PC-3 (cell line): ENCODE results near the gene SELENOT. TPM values are rescaled to one million over a fixed set of nuclear protein-coding genes. Genes with fewer than 3 reads are reported as not detected.
A peak's percentile ranks its signal among the peaks of the same experiment; 100 is the strongest.

Source experiments
- ATAC-seq: fragments of 200-7000 bp; cut with Tn5 transposase; 2 replicates; pipeline ENCODE4 v1.9.1; 2020; ENCODE audit warnings: mild to moderate bottlenecking, moderate library complexity
- BruUV-seq: library from RNA; stranded (reverse); fragments of 400-500 nt; replicated peaks from 2 replicates; lab custom pipeline; 2021; lab: Mats Ljungman, UMichigan
- CTCF ChIA-PET: fragments of 300-600 bp; sonication (Branson Sonifier 250); formaldehyde crosslinking; loops from one replicate; lab custom pipeline; 2022; ENCODE audit warnings: antibody characterized with exemption; lab: Charles Lee
- POLR2A ChIA-PET: fragments of 300-600 bp; sonication (Branson Sonifier 250); formaldehyde crosslinking; loops from one replicate; lab custom pipeline; 2022; ENCODE audit warnings: antibody characterized with exemption; ENCODE audit not compliant: unreplicated experiment; lab: Charles Lee
- DNase-seq: peaks from one replicate; pipeline ENCODE4 v3.0.0-alpha.2; 2015
- H2AFZ ChIP-seq: fragments of 300-600 bp; sonication (generic); 2 replicates; pipeline ENCODE4 v1.6.0; 2016; ENCODE audit warnings: antibody characterized with exemption, low read length
- H3F3A ChIP-seq: fragments of 300-600 bp; sonication (generic); one replicate; pipeline ENCODE4 v1.6.0; 2017; ENCODE audit warnings: antibody characterized with exemption, low read length, control low read depth, mild to moderate bottlenecking; ENCODE audit not compliant: unreplicated experiment
- H3K27ac ChIP-seq: fragments of 300-600 bp; sonication (generic); 2 replicates; pipeline ENCODE4 v1.5.1; 2016; ENCODE audit warnings: mild to moderate bottlenecking, low read length
- H3K27me3 ChIP-seq: fragments of 300-600 bp; sonication (generic); 2 replicates; pipeline ENCODE4 v1.6.1; 2016; ENCODE audit warnings: low read length, mixed read lengths
- H3K36me3 ChIP-seq: fragments of 300-600 bp; sonication (generic); 2 replicates; pipeline ENCODE4 v1.6.1; 2016; ENCODE audit warnings: low read depth, mixed run types, low read length, mixed read lengths
- H3K4me1 ChIP-seq: fragments of 300-600 bp; sonication (generic); 2 replicates; pipeline ENCODE4 v1.5.1; 2016; ENCODE audit warnings: low read length; ENCODE audit not compliant: insufficient read depth
- H3K4me2 ChIP-seq: fragments of 300-600 bp; sonication (generic); 2 replicates; pipeline ENCODE4 v1.6.0; 2016; ENCODE audit warnings: low read length
- H3K4me3 ChIP-seq: fragments of 300-600 bp; sonication (generic); 2 replicates; pipeline ENCODE4 v1.5.1; 2016; ENCODE audit warnings: mild to moderate bottlenecking, low read length, mixed read lengths
- H3K79me2 ChIP-seq: fragments of 300-600 bp; sonication (generic); 2 replicates; pipeline ENCODE4 v1.6.1; 2017; ENCODE audit warnings: low read length, mixed read lengths
- H3K9ac ChIP-seq: fragments of 300-600 bp; sonication (generic); 2 replicates; pipeline ENCODE4 v1.6.0; 2016; ENCODE audit warnings: mild to moderate bottlenecking, low read length
- H3K9me2 ChIP-seq: fragments of 300-600 bp; sonication (generic); replicated peaks from 2 replicates; pipeline ENCODE4 v1.6.1; 2016; ENCODE audit warnings: mixed run types, low read length, mixed read lengths
- H3K9me3 ChIP-seq: fragments of 300-600 bp; sonication (generic); 2 replicates; pipeline ENCODE4 v1.6.1; 2016; ENCODE audit warnings: low read length, mixed read lengths
- H4K20me1 ChIP-seq: fragments of 300-600 bp; sonication (generic); 2 replicates; pipeline ENCODE4 v1.6.1; 2016; ENCODE audit warnings: low read length, mixed read lengths
- EZH2 ChIP-seq: fragments of 300-600 bp; sonication (generic); IDR thresholded peaks from one replicate; pipeline ENCODE4 v1.6.1; 2017; ENCODE audit warnings: antibody characterized with exemption, mild to moderate bottlenecking, low read length; ENCODE audit not compliant: unreplicated experiment
- EZH2phosphoT487 ChIP-seq: fragments of 300-600 bp; sonication (generic); IDR thresholded peaks from 2 replicates; pipeline ENCODE4 v1.6.1; 2018; ENCODE audit warnings: mild to moderate bottlenecking, antibody characterized with exemption, low read length, borderline replicate concordance
- intact Hi-C: fragments of 100-400 bp; cut with micrococcal nuclease; formaldehyde crosslinking; loops from 2 replicates; pipeline ENCODE4 v1.9.0; 2023
- total RNA-seq: library from RNA; depleted of rRNA; stranded (reverse); fragments of >200 nt; gene quantifications from 2 replicates; pipeline ENCODE4 v1.2.3, GENCODE V29; 2014
- TF ChIP-seq, protein P1 (sequence below): fragments of 300-600 bp; sonication (generic); conservative IDR thresholded peaks from 2 replicates; pipeline ENCODE4 v1.5.1; 2017; ENCODE audit warnings: antibody characterized with exemption, low read depth, mild to moderate bottlenecking, low read length

Gene SELENOT
- total RNA-seq, 1 experiment from 2014 or later: 109 TPM

DNA sequence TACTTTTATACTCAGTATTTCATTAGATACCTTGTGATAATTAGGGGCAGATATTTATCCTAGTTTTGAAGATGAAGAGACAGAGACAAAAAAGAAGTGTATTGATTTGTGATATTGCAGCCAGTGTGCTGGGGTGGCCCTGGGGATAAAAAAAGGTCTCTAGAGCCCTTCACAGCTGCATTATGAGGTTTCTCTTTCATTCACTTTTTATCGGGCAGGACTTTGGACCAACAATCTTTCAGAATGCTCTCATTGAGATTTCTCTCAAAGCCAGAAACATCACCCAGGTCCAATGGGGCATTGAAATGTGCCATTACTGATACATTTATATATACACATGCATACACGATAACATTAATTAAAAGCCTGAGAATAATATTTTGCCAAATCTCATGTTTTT is 20.5 kb upstream of the SELENOT start:
- peaks cover 62% of the 10 kb centered on the region for H3K36me3 ChIP-seq

DNA sequence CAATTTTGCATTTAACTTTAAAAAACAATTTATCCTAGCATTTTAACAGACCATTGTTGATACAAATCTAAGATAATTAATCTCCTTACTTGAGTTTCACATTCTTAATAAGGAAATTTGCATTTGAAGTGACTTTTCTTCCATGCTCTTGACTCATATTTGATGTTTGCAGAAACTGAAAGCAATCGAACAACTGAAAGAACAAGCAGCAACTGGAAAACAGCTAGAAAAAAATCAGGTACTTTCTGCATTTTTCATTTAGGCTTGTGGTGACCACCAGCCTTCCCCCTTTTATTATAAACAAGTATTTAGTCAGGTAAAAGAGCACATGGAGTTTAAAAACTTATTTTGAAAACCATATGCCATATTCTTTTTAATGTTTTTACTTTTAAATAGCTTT is 20.1 kb upstream of the SELENOT start:
- Histone ChIP-seq H3F3A (no peaks in the 10 kb centered on the region), H2AFZ (no peak overlapping the region), H3K9me3 (no peaks in the 10 kb centered on the region), H3K79me2 (peaks cover 50% of the 10 kb centered on the region), H3K4me3 (no peak overlapping the region), H3K27ac (no peak overlapping the region), H3K9ac (no peak overlapping the region), H4K20me1 (no peaks in the 10 kb centered on the region), H3K4me2 (no peak overlapping the region), H3K36me3 (peaks cover 59% of the 10 kb centered on the region), H3K4me1 (no peaks in the 10 kb centered on the region), H3K9me2 (no peaks in the 10 kb centered on the region), H3K27me3 (no peaks in the 10 kb centered on the region)
- TF ChIP-seq EZH2phosphoT487: no peak
- TF ChIP-seq EZH2: no peak
- TF ChIP-seq, protein P1, sequence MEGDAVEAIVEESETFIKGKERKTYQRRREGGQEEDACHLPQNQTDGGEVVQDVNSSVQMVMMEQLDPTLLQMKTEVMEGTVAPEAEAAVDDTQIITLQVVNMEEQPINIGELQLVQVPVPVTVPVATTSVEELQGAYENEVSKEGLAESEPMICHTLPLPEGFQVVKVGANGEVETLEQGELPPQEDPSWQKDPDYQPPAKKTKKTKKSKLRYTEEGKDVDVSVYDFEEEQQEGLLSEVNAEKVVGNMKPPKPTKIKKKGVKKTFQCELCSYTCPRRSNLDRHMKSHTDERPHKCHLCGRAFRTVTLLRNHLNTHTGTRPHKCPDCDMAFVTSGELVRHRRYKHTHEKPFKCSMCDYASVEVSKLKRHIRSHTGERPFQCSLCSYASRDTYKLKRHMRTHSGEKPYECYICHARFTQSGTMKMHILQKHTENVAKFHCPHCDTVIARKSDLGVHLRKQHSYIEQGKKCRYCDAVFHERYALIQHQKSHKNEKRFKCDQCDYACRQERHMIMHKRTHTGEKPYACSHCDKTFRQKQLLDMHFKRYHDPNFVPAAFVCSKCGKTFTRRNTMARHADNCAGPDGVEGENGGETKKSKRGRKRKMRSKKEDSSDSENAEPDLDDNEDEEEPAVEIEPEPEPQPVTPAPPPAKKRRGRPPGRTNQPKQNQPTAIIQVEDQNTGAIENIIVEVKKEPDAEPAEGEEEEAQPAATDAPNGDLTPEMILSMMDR: no peak
- DNase-seq (no peak), ATAC-seq (no peak)
- ChIA-PET POLR2A (no interaction called here), CTCF (no interaction called here)
- BruUV-seq: no TSS peak
- intact Hi-C loops: no loop called here

More for the DNA sequence above, 20.5 kb upstream of the SELENOT start:
- CTCF ChIA-PET: no interaction called here
- Histone ChIP-seq H3K9ac (no peak overlapping the region), H4K20me1 (no peaks in the 10 kb centered on the region), H3K4me2 (no peak overlapping the region), H3K9me2 (no peaks in the 10 kb centered on the region), H3K4me3 (no peak overlapping the region), H2AFZ (no peak overlapping the region), H3F3A (no peaks in the 10 kb centered on the region), H3K27ac (no peak overlapping the region), H3K9me3 (no peaks in the 10 kb centered on the region), H3K27me3 (no peaks in the 10 kb centered on the region), H3K79me2 (peaks cover 47% of the 10 kb centered on the region), H3K4me1 (no peaks in the 10 kb centered on the region)
- no TSS peak for BruUV-seq
- POLR2A ChIA-PET: no interaction called here
- TF ChIP-seq EZH2: no peak
- no peak for TF ChIP-seq EZH2phosphoT487
- ATAC-seq: no peak
- intact Hi-C loops: no loop called here
- no peak for DNase-seq

DNA sequence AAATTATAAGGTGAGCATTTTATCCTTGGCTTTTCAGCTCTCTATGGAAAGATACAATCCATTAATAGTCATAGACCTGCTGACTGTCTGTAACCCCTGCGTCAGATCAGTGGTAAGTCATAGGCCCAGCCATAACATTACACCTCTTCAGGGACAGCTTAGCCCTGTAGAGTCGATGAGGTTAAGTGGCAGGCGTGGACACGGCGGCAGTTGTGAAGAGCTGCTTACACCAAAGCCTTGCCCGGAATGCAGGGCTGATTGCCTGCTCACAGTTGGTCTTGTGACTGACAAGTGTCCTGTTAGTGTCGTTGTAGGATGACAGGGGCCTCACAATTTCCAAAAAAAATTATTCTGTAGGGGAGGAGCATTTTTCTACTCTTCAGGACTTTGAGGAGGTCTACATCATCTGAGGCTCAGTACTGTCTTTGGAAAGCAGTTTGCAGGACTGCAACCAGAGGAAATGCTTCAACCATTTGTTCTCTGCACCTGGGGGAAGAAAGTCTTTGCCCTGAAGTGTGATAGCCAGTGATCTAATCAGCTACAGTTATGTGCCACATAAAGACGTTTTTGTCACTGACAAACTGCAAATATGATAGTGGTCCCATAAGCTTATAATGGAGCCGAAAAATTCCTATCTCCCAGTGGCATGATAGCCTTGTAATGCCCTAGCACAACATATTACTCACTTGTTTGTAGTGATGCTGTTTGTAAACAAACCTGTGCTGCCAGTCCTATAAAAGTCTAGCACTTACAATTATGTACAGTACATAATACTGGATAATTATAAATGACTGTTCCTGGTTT is 14.9 kb upstream of the SELENOT start:
- Histone ChIP-seq H3K27me3 (no peaks in the 10 kb centered on the region), H3K27ac (no peak overlapping the region), H3K9me2 (no peaks in the 10 kb centered on the region), H3K36me3 (peaks cover 30% of the 10 kb centered on the region), H3K9ac (no peak overlapping the region), H3F3A (no peaks in the 10 kb centered on the region), H2AFZ (no peak overlapping the region), H3K4me2 (no peak overlapping the region), H3K9me3 (no peaks in the 10 kb centered on the region), H3K4me1 (no peaks in the 10 kb centered on the region), H3K79me2 (peaks cover 82% of the 10 kb centered on the region), H3K4me3 (no peak overlapping the region), H4K20me1 (no peaks in the 10 kb centered on the region)
- TF ChIP-seq EZH2phosphoT487 (no peak), EZH2 (no peak)
- TF ChIP-seq, protein P1: no peak
- ChIA-PET POLR2A (no interaction called here), CTCF (interaction anchor here (0.7 kb wide), 1 partner anchor 42 kb away, joined by 3 read pairs; no protein-coding TSS in a partner anchor)
- ATAC-seq (0 out of 2 replicates have a peak, but pooled peaks have one; percentile 11), DNase-seq (no peak)
- BruUV-seq: TSS peak; percentile 1
- intact Hi-C loops: no loop called here
